Measurements from ENCODE around the gene UGDH. TPM values are rescaled to one million over a fixed set of nuclear protein-coding genes. Genes with fewer than 3 reads are reported as not detected.

UGDH gene
- total RNA-seq, 1 experiment from 2014 or later = 71.8 TPM

- Mint-ChIP-seq H3K36me3 (ENCODE audit: insufficient read depth, unreplicated experiment) (no peaks in the 10 kb centered on the region), H3K4me3 (ENCODE audit: low read depth, unreplicated experiment) (no peak overlapping the region), H3K4me1 (ENCODE audit: low read depth, unreplicated experiment) (no peaks in the 10 kb centered on the region), H3K9me3 (ENCODE audit: low read depth, unreplicated experiment) (peaks cover 8% of the 10 kb centered on the region), H3K27me3 (ENCODE audit: unreplicated experiment) (no peaks in the 10 kb centered on the region), H3K27ac (ENCODE audit: unreplicated experiment) (no peak overlapping the region)
- no peak for TF ChIP-seq CTCF (IDR thresholded peaks at IDR 0.05; ENCODE audit: unreplicated experiment)
- no TSS peak for BruUV-seq (replicated peaks)
- intact Hi-C loops (cut with micrococcal nuclease; ENCODE audit: unreplicated experiment) = no loop called here
- DNase-seq = no peak
- CTCF ChIA-PET = interaction anchor here (0.6 kb wide), 1 partner anchor 189 kb away, joined by 5 read pairs; no protein-coding TSS in a partner anchor
Observed at GRCh38 chr4:39486221-39486804, 40.9 kb downstream of the UGDH start.

- TF ChIP-seq CTCF (IDR thresholded peaks at IDR 0.05; ENCODE audit: unreplicated experiment) = no peak
- CTCF ChIA-PET = no interaction called here
- Mint-ChIP-seq H3K9me3 (ENCODE audit: low read depth, unreplicated experiment) (peaks cover 8% of the 10 kb centered on the region), H3K36me3 (ENCODE audit: insufficient read depth, unreplicated experiment) (no peaks in the 10 kb centered on the region), H3K4me3 (ENCODE audit: low read depth, unreplicated experiment) (no peak overlapping the region), H3K27ac (ENCODE audit: unreplicated experiment) (no peak overlapping the region), H3K4me1 (ENCODE audit: low read depth, unreplicated experiment) (no peaks in the 10 kb centered on the region), H3K27me3 (ENCODE audit: unreplicated experiment) (no peaks in the 10 kb centered on the region)
- no peak for DNase-seq
- BruUV-seq (replicated peaks) = no TSS peak
- intact Hi-C loops (cut with micrococcal nuclease; ENCODE audit: unreplicated experiment) = no loop called here
Observed at GRCh38 chr4:39484582-39485272, 42.5 kb downstream of the UGDH start.

- no TSS peak for BruUV-seq (replicated peaks)
- Mint-ChIP-seq H3K27ac (ENCODE audit: unreplicated experiment) (no peak overlapping the region), H3K27me3 (ENCODE audit: unreplicated experiment) (no peaks in the 10 kb centered on the region), H3K36me3 (ENCODE audit: insufficient read depth, unreplicated experiment) (no peaks in the 10 kb centered on the region), H3K9me3 (ENCODE audit: low read depth, unreplicated experiment) (peaks cover 6% of the 10 kb centered on the region), H3K4me1 (ENCODE audit: low read depth, unreplicated experiment) (no peaks in the 10 kb centered on the region), H3K4me3 (ENCODE audit: low read depth, unreplicated experiment) (no peak overlapping the region)
- intact Hi-C loops (cut with micrococcal nuclease; ENCODE audit: unreplicated experiment) = no loop called here
- no peak for DNase-seq
- TF ChIP-seq CTCF (IDR thresholded peaks at IDR 0.05; ENCODE audit: unreplicated experiment) = no peak
- CTCF ChIA-PET = no interaction called here
Observed at GRCh38 chr4:39480902-39481695, 46.1 kb downstream of the UGDH start.

DNA sequence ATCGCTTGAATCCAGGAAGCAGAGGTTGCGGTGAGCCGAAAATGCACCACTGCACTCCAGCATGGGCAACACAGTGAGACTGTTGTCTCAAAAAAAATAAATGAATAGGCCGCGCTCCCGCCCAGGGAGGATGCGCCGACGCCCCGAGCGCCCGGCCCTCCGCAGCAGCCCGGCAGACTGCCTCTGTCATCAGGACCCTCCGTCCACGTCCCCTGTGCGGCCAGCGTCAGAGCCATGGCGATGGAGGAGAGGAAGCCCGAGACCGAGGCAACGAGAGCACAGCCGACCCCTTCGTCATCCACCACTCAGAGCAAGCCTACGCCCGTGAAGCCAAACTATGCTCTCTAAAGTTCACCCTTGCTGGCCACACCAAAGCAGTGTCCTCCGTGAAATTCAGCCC lies 47.0 kb downstream of the UGDH start:
- intact Hi-C loops (cut with micrococcal nuclease; ENCODE audit: unreplicated experiment) = no loop called here
- TF ChIP-seq CTCF (IDR thresholded peaks at IDR 0.05; ENCODE audit: unreplicated experiment) = no peak
- Mint-ChIP-seq H3K4me3 (ENCODE audit: low read depth, unreplicated experiment) (no peak overlapping the region), H3K4me1 (ENCODE audit: low read depth, unreplicated experiment) (no peaks in the 10 kb centered on the region), H3K27me3 (ENCODE audit: unreplicated experiment) (no peaks in the 10 kb centered on the region), H3K9me3 (ENCODE audit: low read depth, unreplicated experiment) (no peaks in the 10 kb centered on the region), H3K27ac (ENCODE audit: unreplicated experiment) (no peak overlapping the region), H3K36me3 (ENCODE audit: insufficient read depth, unreplicated experiment) (no peaks in the 10 kb centered on the region)
- CTCF ChIA-PET = no interaction called here
- DNase-seq = no peak
- no TSS peak for BruUV-seq (replicated peaks)

Data from Calu3 (cell line).